ENCODE data around the gene NNAT. TPM values are rescaled to one million over a fixed set of nuclear protein-coding genes. Genes with fewer than 3 reads are reported as not detected.

The NNAT gene
- total RNA-seq, 6 experiments from 2014 or later: not detected

- H3K36me3 Mint-ChIP-seq (ENCODE audit: low read depth): peaks cover 10% of the 10 kb centered on the region
- peak within 1 kb of the TSS; percentile 88 for H3K4me3 Mint-ChIP-seq
- no peak for TF ChIP-seq CTCF (IDR thresholded peaks at IDR 0.05)
- peaks cover 46% of the 10 kb centered on the region for H3K4me1 Mint-ChIP-seq (ENCODE audit: low read depth)
- H3K27ac Mint-ChIP-seq: peak within 1 kb of the TSS; percentile 99
- H3K27me3 Mint-ChIP-seq (ENCODE audit: insufficient read depth): peaks cover 10% of the 10 kb centered on the region
- peak; percentile 83 for DNase-seq
- H3K9me3 Mint-ChIP-seq: no peaks in the 10 kb centered on the region
These were observed 6.8 kb downstream of the NNAT start, which contains the start of gene BLCAP for GRCh38 chr20:37527638-37528445. Gene BLCAP (minus strand): TSS chr20:37527876. CDS start chr20:37519174, 8,702 bp downstream.

GRCh38 chr20:37528446-37529213, 7.6 kb downstream of the NNAT start:
- no peak for TF ChIP-seq CTCF (IDR thresholded peaks at IDR 0.05)
- Mint-ChIP-seq H3K4me1 (ENCODE audit: low read depth) (peaks cover 44% of the 10 kb centered on the region), H3K27me3 (ENCODE audit: insufficient read depth) (peaks cover 10% of the 10 kb centered on the region), H3K27ac (peak overlapping the region; percentile 99), H3K36me3 (ENCODE audit: low read depth) (peaks cover 5% of the 10 kb centered on the region; the same call in 1 of the 2 replicates), H3K9me3 (no peaks in the 10 kb centered on the region), H3K4me3 (peak overlapping the region; percentile 88)
- DNase-seq: no peak

GRCh38 chr20:37529214-37529967, 8.3 kb downstream of the NNAT start:
- DNase-seq: no peak
- H3K9me3 Mint-ChIP-seq: no peaks in the 10 kb centered on the region
- H3K27ac Mint-ChIP-seq: no peak overlapping the region
- peak overlapping the region; percentile 88; the same call in 1 of the 2 replicates for H3K4me3 Mint-ChIP-seq
- H3K4me1 Mint-ChIP-seq (ENCODE audit: low read depth): peaks cover 43% of the 10 kb centered on the region
- H3K27me3 Mint-ChIP-seq (ENCODE audit: insufficient read depth): peaks cover 10% of the 10 kb centered on the region
- peaks cover 5% of the 10 kb centered on the region; the same call in 1 of the 2 replicates for H3K36me3 Mint-ChIP-seq (ENCODE audit: low read depth)
- TF ChIP-seq CTCF (IDR thresholded peaks at IDR 0.05): 0 out of 2 replicates have a peak, but pooled peaks have one; percentile 18

GRCh38 chr20:37529968-37530600, 9.0 kb downstream of the NNAT start:
- Mint-ChIP-seq H3K4me1 (ENCODE audit: low read depth) (peaks cover 42% of the 10 kb centered on the region), H3K36me3 (ENCODE audit: low read depth) (peaks cover 4% of the 10 kb centered on the region; the same call in 1 of the 2 replicates), H3K9me3 (no peaks in the 10 kb centered on the region), H3K27me3 (ENCODE audit: insufficient read depth) (peaks cover 10% of the 10 kb centered on the region), H3K4me3 (no peak overlapping the region), H3K27ac (no peak overlapping the region)
- DNase-seq: no peak
- no peak for TF ChIP-seq CTCF (IDR thresholded peaks at IDR 0.05)

- Mint-ChIP-seq H3K4me3 (no peak overlapping the region), H3K36me3 (ENCODE audit: low read depth) (no peaks in the 10 kb centered on the region), H3K27me3 (ENCODE audit: insufficient read depth) (peaks cover 8% of the 10 kb centered on the region), H3K9me3 (no peaks in the 10 kb centered on the region), H3K4me1 (ENCODE audit: low read depth) (peaks cover 36% of the 10 kb centered on the region), H3K27ac (no peak overlapping the region)
- TF ChIP-seq CTCF (IDR thresholded peaks at IDR 0.05): no peak
- DNase-seq: no peak
These were observed 9.6 kb downstream of the NNAT start for GRCh38 chr20:37530696-37531095.

Measured in HFFc6 (cell line).